ENCODE data around the gene KIF4B.
"Not testable (repeated sequence)": the region's sequence is repeated elsewhere in the genome, so short reads cannot be mapped to it uniquely, and the experiment has no call there.

KIF4B gene

DNA sequence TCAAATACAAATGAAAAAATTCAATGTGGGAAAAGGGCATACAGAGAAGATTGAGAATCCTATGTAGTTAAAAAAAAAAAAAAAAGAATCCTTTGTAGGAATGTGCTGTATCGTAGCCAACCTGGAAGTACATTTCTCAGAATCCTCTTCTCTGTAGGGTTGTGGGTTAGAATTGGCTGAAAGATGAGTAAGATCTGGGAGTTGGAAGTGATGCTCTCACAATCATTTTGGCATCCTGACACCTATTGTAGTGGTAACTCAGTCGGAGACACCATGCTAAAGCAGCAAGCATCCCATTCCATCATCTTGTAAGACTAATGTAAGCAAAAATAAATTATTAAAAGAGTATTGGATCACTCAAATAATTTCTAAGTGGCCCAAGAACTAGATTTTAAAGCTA lies 42.1 kb upstream of the KIF4B start:
- H3K4me3 ChIP-seq (ENCODE audit: low read depth, low read length) = no peak overlapping the region

DNA sequence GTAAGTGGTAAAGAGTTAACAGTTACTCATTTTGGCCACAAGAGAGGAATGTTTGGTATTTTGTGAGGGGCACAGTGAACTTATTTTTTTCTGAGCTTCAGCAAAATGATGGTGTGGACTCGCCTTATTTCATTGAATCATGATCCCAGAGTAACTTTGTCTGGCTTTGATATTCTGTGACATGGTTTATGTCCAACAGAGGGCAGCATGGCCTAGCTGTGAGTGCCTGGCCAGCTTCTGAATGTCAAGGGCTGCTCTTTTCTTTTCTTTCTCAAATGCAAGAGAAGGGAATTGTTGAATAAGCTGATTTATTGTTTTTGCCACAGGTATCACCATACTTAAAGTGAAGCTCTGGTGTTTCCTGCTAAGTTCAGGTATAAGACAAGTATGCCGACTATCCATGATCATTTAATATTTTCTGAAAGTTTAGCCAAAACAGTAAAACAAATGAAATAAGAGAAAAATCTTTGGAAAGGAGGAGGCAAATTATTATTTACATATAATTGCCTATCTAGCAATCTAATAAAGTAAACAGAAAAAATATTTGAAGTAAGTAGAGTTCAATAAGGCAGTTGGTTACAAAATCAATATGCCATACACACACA lies 41.0 kb upstream of the KIF4B start:
- in situ Hi-C loops (cut with HindIII; ENCODE audit: low sequenced_read_pairs) = no loop called here
- TF ChIP-seq, protein P1, sequence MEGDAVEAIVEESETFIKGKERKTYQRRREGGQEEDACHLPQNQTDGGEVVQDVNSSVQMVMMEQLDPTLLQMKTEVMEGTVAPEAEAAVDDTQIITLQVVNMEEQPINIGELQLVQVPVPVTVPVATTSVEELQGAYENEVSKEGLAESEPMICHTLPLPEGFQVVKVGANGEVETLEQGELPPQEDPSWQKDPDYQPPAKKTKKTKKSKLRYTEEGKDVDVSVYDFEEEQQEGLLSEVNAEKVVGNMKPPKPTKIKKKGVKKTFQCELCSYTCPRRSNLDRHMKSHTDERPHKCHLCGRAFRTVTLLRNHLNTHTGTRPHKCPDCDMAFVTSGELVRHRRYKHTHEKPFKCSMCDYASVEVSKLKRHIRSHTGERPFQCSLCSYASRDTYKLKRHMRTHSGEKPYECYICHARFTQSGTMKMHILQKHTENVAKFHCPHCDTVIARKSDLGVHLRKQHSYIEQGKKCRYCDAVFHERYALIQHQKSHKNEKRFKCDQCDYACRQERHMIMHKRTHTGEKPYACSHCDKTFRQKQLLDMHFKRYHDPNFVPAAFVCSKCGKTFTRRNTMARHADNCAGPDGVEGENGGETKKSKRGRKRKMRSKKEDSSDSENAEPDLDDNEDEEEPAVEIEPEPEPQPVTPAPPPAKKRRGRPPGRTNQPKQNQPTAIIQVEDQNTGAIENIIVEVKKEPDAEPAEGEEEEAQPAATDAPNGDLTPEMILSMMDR (IDR thresholded peaks at IDR 0.05; ENCODE audit: low read depth, low read length, missing control alignments) = peak; percentile 70
- no peak overlapping the region for H3K4me3 ChIP-seq (ENCODE audit: low read depth, low read length)
- DNase-seq (ENCODE audit: low read depth) = no peak

More for the DNA sequence above, 42.1 kb upstream of the KIF4B start:
- TF ChIP-seq, protein P1 (IDR thresholded peaks at IDR 0.05; ENCODE audit: low read depth, low read length, missing control alignments) = no peak
- in situ Hi-C loops (cut with HindIII; ENCODE audit: low sequenced_read_pairs) = no loop called here
- peak; percentile 33 for DNase-seq (ENCODE audit: low read depth)

DNA sequence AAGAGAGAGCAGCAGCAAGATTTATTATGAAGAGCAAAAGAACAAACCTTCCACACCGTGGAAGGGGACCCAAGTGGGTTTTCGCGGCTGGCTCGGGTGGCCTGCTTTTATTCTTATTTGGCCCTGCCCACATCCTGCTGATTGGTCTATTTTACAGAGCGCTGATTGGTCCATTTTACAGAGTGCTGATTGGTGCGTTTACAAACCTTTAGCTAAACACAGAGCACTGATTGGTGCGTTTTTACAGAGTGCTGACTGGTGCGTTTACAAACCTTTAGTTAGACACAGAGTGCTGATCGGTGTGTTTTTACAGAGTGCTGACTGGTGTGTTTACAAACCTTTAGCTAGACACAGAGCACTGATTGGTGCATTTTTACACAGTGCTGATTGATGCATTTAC lies 37.5 kb upstream of the KIF4B start:
- in situ Hi-C loops (cut with HindIII; ENCODE audit: low sequenced_read_pairs) = not testable (repeated sequence)

DNA sequence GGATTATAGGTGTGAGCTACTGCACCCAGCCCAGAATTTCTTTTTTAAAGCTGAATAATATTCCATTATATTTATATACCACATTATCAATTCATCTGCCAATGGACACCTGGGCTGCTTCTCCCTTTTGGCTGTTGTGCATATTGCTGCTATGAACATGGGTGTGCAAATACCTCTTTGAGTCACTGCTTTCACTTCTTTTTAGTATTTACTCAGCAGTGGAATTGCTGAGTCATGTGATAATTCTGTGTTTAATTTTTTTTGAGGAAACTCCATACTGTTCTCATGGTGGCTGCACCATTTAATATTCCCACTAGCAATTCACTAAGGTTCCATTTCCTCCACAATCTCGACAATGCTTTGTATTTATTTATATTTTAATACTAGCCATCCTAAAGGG lies 36.1 kb upstream of the KIF4B start:
- TF ChIP-seq, protein P1 (IDR thresholded peaks at IDR 0.05; ENCODE audit: low read depth, low read length, missing control alignments) = no peak
- no peak overlapping the region for H3K4me3 ChIP-seq (ENCODE audit: low read depth, low read length)
- in situ Hi-C loops (cut with HindIII; ENCODE audit: low sequenced_read_pairs) = no loop called here
- no peak for DNase-seq (ENCODE audit: low read depth)

More for the DNA sequence above, 37.5 kb upstream of the KIF4B start:
- not testable (repeated sequence) for H3K4me3 ChIP-seq (ENCODE audit: low read depth, low read length); DNase-seq (ENCODE audit: low read depth)

DNA sequence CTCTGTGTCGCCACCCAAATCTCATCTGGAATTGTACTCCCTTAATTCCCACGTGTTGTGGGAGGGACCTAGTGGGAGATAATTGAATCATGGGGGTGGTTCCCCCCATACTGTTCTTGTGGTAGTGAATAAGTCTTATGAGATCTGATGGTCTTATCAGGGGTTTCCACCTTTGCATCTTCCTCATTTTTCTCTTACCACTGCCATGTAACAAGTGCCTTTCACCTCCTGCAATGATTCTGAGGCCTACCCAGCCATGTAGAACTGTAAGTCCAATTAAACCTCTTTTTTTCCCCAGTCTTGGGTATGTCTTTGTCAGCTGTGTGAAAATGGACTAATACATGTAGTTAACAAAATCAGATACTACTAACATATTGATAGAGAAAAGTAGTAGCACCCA lies 35.3 kb upstream of the KIF4B start:
- DNase-seq (ENCODE audit: low read depth); in situ Hi-C loops (cut with HindIII; ENCODE audit: low sequenced_read_pairs); H3K4me3 ChIP-seq (ENCODE audit: low read depth, low read length): not testable (repeated sequence)

DNA sequence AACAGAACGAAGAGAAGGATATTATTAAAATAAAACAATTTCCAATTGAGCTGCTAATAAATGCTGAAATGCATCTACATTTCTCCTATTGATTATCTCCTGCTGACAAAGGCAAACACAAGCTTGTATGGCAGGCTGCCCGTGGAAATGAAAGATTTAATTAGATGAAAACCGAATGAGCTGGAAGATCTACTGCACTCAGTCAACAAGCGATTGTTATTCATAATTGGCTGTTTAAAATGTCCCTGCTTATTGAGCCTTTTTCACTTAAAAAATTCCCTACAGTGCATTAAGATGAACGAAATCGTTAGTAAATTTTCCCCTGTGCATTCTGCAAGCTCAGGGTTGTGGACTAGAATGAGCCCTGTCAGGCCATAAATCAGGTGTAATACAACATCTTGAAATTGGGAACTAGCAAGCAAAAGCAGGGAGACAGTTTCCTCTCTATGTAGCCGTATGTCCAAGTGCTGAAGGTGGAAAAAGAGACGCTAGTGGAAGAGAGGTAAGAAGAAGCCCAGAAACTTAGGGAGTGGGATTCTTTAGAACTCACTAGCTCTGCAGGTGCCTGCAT lies 28.5 kb upstream of the KIF4B start:
- TF ChIP-seq, protein P1 (IDR thresholded peaks at IDR 0.05; ENCODE audit: low read depth, low read length, missing control alignments) = no peak
- in situ Hi-C loops (cut with HindIII; ENCODE audit: low sequenced_read_pairs) = no loop called here
- no peak overlapping the region for H3K4me3 ChIP-seq (ENCODE audit: low read depth, low read length)
- no peak for DNase-seq (ENCODE audit: low read depth)

DNA sequence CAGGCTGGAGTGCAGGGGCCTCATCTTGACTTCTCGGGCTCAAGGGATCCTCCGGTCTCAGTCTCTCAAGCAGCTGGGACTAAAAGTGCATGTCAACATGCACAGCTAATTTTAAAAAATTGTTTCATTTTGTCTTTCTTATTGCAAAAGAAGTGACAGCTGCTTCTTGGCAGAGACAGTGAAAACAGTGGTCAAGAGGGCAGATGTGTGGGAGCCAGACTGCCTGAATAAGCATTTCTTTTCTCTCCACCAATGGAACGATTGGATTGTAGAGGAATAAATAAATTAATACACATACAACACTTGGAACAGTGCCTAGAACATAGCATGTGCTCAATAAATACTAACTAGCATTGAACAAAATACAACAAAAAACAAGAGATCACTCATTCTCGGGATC lies 27.4 kb upstream of the KIF4B start:
- in situ Hi-C loops (cut with HindIII; ENCODE audit: low sequenced_read_pairs) = no loop called here
- H3K4me3 ChIP-seq (ENCODE audit: low read depth, low read length) = no peak overlapping the region
- TF ChIP-seq, protein P1 (IDR thresholded peaks at IDR 0.05; ENCODE audit: low read depth, low read length, missing control alignments) = no peak
- DNase-seq (ENCODE audit: low read depth) = no peak

Measured in astrocyte of the cerebellum (primary cell).